Smooth muscle cell of the brain vasculature (primary cell): ENCODE results near the gene EHMT2.
"Not testable (repeated sequence)": the region's sequence is repeated elsewhere in the genome, so short reads cannot be mapped to it uniquely, and the experiment has no call there.

Experiments
- DNase-seq: peaks from one replicate; pipeline ENCODE4 v3.0.0-alpha.2; 2012; ENCODE audit warnings: low read depth, low spot score

EHMT2 gene

DNA sequence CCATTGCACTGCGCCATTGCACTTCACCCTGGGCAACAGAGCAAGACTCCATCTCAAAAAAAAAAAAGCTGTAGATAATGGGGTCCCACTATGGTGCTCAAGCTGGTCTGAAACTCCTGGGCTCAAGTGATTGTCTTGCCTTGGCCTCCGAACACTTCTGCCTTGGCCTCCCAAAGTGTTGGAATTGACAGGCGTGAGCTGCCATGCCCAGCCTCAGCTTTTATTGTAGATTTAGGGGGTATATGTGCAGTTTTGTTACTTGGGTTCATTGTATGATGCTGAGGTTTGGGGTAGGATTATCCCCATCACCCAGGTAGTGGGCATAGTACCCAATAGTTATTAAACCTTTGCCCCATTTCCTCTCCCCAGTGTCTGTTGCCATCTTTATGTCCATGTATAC, 58.5 kb downstream of the EHMT2 start:
- DNase-seq, result no peak

DNA sequence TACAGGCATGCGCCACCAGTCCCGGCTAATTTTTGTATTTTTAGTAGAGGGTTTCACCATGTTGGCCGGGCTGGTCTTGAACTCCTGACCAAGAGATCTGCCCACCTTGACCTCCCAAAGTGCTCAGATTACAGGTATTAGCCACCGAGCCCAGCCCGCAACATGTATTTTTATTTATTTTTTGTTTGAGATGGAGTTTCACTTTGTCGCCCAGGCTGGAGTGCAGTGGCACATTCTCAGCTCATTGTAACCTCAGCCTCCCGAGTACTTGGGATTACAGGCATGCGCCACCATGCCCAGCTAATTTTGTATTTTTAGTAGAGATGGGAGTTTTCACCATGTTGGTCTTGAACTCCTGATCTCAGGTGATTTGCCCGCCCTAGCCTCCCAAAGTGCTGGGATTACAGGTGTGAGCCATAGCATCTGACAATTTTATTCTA, 59.4 kb downstream of the EHMT2 start:
- DNase-seq, result not testable (repeated sequence)

DNA sequence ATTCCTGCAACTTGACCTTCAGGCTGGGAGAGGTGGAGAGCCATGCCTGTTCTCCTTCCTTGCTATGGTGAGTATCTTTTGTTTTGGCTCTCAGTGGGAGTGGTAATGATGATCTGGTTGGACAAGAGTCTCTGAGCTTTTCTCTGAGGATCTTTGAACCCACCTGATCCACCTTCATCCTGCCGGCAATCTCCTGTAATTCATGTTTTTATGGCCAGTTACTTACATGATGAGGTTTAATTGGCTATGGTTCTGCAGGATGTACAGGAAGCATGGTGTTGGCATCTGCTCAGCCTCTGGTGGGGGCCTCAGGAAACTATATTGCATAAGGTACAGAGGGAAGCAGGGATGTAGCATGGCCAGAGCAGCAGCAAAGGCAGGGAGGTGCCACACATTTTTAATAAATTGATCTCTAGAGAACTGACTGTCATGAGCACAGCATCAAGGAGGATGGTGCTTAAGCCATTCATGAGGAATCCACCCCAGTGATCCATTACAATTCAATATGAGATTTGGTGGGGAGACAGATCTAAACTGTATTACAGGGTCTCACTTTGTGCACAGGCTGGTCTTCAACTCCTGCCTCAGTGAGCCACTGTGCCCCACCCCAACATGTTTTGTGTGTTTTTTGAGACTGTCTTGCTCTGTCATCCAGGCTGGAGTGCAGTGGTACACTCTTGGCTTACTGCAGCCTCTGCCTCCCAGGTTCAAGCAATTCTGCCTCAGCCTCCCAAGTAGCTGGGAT, 60.0 kb downstream of the EHMT2 start:
- no peak for DNase-seq

GRCh38 chr6:31836474-31837368, 60.8 kb downstream of the EHMT2 start:
- DNase-seq, result no peak

DNA sequence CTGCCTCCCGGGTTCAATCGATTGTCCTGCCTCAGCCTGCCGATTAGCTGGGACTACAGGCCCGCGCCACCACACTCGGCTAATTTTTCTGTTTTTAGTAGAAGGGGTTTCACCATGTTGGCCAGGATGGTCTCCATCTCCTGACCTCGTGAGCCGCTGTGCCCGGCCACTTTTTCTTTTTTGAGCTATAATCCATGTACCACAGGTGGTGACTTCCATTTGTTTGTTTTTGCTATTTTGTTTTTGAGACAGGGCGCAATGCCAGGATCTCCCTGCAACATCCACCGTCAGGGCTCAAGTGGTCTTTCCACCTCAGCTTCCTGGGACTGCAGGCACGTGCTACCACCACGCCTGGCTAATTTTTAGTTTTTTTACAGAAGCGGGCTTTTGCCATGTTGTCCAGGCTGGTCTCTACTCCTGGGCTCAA, 61.4 kb downstream of the EHMT2 start:
- no peak for DNase-seq

GRCh38 chr6:31834367-31835250, 62.9 kb downstream of the EHMT2 start:
- peak; percentile 69 for DNase-seq

DNA sequence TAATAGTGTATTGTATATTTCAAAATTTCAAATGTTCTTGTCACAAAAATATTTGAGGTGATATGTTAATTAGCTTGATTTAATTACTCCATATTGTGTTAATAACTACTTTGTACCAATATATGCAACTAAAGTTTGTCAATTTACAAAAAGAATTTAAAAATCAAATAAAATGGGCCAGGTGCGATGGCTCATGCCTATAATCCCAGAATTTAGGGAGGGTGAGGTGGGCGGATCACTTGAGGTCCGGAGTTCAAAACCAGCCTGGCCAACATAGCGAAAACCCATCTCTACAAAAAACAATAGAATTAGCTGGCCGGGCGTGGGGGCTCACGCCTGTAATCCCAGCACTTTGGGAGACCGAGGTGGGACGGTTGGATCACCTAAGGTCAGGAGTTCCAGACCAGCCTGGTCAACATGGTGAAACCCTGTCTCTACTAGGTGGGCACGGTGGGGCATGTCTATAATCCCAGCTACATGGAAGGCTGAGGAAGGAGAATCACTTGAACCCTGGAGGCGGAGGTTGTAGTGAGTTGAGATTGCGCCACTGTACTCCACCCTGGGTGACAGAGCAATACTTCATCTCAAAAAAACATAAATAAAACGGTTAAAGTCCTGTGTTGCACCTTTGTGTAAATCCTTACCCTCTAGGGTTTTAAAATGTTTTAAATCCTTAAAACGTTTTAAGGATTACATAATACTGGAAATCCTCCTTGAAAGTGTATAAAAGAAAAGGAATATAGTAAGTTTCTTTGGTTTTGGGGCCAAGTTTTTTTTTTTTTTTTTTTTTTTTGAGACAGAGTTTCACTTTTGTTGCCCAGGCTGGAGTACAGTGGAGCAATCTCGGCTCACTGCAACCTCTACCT, 65.9 kb downstream of the EHMT2 start:
- no peak for DNase-seq

DNA sequence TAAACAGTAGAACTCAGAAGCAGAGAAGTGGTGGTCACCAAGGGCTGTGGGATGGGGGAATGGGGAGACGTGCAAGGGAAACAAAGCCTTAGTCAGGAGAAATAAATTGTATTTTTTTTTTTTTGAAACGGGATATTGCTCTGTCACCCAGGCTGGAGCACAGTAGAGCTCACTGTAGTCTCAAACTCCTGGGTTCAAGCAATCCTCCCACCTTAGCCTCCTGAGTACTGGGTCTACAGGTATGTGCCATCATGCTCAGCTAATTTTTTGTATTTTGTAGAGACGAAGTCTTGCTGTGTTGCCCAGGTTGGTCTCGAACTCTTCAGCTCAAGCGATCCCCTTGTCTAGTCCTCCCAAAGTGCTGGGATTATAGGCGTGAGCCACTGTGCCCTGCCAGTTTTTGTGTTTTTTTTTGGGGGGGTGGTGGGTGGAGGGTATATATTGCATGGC, 66.6 kb downstream of the EHMT2 start:
- no peak for DNase-seq
